ENCODE measurements around the gene UAP1L1.

The UAP1L1 gene

DNA sequence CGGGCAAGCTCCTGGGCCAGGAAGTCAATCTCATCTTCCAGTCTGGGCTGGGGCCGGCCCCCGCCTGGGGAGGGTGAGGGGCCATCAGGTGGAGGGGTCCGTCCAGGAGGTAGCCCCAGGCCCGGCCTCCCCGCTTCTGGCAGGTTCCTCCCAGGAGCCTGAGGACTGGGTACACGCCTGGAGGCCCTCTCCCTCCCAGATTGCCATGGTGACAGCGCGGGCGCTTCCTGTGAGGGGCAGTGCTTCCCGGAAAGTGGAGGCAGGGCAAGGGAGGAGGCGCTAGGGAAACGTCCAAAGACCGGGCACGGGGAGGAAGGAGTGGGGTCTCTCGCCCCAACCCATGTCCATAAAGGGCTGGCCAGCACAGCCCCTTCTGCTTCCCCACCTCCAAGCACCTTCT is 36.2 kb upstream of the UAP1L1 start:
- DNase-seq (ENCODE audit: low read depth): no peak

DNA sequence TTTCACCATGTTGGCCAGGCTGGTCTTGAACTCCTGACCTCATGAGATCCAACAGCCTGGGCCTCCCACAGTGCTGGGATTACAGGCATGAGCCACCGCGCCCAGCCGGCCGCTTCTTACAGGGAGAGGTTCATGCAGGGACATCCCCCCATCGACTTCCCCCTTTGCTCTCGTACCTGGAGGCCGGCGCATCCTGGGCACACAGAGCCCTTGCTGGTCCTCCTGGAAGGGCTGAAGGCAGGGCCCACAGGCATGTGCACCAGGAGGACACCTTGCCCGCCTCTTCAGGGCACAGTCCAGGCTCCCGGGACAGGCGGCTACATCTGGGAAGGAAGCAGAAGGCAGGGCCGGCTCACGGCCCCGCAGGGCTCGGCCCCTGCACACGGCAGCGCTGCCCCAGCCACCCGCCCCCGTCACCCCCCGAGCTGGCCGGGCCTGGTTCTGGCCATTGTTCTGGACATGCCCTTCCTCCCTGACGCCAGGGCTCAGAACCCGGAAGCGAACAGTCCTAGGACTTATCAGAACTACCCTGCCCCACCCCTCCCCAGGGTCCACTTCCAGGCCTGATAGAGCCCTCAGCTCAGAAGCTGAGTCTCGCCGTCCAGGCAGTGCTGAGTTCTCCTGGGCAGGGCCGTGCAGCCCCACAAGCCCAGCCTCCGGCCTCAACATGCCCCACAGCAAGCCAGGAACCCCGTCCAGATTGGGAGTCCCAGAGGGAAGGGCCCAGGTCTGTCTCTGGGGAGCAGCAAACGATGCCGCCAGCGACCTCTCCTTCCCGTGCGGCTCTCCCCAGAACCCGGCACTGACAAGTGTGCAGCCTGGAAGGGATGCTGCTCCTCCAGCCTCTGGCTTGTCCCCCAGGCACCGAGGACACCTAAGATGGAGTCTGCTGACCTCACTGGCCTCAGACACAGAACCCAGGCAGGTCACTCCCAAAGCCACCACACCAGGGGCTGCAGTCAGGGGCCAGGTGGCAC is 34.3 kb upstream of the UAP1L1 start:
- no peak for DNase-seq (ENCODE audit: low read depth)

DNA sequence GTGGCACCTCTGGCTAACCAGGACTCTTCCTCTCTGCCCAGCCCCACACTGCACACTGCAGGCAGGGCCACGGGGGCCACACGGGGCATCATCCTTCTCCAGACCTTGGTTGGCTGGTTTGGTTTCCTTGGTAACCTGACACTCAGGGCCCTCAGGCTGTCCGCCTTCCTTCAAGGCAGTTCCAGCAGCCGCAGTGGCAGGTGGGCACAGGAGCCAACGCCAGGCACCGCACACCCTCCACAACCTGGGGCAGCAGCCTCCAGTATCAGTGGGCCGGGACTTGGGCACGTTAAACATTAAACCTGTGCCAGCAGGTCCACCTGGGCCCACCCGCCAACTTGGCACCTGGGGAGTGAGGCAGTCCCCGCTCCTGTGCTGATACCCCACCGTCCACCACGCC is 33.3 kb upstream of the UAP1L1 start:
- DNase-seq (ENCODE audit: low read depth): no peak

DNA sequence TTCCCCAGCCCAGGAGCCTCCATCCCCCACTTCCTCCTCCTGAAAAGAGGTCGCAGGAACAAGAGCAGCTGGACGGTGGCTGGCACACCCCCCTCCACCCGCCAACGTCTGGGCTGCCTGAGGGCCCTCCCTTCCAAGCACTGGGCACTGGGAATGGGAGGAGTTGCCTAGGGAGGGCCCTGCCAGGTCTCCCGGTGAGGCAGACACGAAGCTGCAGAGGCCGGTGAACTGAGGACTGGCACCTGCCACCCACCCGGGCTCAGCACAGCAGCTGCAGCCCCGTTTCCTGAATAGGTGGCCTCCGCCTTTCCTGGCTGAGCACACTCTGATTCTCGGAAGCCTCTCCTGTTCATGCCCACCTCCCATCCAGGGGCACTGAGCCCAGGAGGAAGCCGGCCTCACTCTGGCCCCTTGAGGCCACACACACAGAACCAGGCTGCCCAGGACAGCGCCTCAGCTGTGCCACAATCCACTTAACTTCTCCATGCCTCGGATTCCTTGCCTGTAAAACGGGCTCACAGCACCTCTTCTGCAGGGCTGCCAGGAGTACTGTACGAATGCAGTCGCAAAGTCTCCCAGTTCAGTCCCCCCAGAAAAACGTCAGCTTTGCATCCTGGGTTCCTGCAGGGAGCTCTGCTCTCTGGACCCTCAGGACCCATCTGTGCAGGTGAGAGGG is 32.7 kb upstream of the UAP1L1 start:
- DNase-seq (ENCODE audit: low read depth): no peak

DNA sequence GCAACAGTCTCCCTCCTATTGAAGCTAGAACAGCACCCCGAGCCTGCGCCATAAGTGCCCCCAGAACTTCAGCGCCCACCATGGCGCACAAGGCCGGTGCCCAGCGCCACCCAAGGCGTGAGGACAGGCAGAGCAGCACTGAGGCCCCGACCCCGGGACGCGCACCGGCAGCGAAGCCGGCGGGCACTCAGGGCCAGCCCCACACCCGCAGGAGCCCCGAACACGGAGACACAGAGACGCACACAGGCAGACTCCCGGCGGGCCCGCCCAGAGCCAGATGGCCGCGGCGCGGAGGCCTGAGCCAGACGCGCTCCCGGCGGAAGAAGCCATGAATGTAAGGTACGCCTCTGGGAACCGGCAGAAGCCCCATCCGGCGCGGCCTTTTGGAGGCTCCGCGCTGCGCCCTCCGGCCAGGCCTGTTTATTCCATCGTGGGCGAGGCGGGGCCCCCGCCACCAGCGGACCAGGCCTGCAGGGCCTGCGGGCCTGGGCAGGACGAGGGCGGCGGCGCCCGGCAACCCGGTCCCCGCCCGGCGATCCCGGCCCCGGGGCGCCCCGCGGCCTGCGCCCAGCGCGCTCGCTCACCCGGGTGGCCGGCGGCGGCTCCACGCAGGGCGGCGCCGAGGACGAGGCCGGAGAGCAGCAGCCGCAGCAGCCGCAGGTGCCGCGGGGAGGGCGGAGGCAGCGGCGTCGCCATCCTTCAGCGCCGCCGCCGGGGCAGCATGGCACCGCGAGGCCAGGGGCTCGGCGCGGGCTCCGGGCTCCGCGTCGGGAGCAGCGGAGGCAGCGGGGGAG is 31.8 kb upstream of the UAP1L1 start:
- DNase-seq (ENCODE audit: low read depth): no peak

DNA sequence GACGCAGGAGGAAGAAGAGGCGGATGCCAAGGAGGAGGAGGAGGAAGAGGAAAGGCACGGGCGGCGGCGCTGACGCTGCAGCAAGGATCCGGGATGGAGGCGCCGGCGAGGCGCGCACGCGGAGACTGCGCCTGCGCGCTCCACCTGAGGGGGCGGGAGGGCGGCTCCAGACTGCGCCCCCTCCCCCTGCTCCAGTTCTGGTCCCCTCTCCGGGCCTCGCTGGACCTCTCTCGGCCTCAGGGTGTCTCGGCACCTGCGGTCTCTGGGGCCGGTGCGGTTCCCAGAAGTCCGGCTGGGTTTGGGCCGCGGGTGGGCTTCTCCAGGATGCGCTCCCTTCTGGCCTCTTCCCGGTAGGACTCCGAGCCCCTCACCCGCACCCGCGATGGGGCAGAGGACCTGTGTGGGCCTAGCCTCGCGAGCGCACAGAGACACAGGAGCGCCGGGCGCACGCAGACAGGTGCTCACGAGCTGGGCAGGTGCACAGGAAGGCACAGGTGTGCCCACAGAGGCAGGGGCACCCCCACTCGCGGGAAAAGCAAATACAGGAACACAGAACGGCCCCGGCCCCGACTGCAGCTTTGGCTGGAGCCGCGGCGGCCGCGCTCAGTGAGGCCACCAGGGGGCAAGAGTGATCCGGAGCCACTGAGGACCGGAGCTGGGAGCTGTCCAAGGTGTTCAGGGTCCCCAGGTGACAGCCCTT is 31.1 kb upstream of the UAP1L1 start, which contains the start of gene NPDC1:
Gene NPDC1 (minus strand): TSS at position 90 of the 700 bp plus-strand sequence. CDS start 188 bp downstream, outside the sequence.
- peak; percentile 57 for DNase-seq (ENCODE audit: low read depth)

DNA sequence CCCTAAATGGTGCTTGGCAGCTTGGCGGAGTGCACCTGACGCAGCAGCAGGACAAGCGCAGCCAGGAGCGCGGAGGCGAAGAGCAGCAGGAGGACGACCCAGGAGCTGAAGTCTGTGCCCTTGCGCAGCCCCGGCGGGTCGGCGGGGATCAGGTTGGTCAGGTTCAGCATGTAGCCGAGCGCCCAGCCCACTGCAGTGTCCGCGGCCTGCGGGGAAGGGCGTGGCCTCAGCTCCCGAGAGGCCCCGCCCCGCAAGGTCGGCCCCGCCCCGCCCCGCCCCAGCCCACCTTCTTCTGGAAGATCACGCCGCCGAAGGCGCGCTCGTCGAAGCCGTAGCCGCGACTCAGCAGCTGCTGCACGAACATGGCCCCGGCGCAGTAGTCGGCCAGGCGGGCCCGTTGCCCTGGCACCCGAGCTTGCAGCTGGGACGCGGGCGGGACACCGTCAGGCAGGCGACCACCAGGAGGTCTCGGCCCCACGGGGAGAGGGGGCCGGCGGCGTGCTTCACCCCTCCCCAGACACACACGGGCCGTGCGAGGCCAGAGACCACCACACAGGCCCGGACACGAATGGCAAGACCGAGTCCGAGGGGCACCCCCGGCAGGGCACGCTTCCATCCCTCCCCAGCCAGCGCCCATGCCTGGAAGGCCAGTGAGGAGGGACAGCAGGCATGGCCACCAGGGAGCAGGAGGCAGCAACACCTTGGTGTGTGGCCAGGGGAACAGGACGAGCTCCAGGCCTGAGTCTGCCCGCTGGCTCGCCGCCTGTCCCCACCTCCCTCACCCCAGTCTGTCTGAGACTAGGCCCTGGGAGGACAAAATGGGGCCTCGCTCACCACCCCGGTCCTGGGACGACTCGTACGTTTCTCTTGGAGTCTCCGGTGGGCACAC is 28.4 kb upstream of the UAP1L1 start:
- no peak for DNase-seq (ENCODE audit: low read depth)

DNA sequence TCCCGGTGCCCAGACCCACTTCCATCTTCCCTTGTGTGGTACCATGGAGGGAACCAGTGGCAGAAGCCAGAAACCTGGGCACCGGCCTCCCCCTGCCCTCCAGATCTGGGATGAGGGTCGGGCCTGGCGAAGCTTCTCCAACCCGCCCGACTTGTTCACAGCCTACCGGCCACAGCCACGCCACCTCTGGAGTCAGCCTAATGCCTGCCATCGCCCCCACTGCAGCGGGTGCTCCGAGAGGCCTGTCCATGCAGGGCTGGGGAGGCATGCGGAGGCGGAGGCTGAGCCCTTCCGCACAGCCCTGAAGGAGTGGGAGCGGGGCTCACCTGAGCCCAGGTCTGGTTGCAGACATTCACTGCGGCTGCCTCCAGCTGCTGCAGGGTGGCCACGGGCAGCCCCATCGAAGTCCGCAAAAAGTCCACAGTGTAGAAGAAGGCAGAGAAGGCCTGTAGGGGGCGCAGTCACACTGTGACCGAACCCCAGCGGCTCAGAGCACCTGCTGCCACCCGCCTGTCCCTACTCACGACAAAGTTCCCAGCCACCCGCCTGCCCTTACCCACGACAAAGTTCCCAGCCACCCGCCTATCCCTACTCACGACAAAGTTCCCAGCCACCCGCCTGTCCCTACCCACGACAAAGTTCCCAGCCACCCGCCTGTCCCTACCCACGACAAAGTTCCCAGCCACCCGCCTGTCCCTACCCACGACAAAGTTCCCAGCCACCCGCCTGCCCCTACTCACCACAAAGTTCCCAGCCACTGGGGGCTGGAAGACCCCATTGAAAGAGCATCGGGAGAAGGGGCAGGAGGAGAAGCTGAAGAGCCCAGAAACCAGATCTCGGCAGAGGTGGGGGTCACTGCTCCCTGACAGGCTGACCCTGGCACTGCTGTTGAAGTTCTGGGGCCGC is 27.5 kb upstream of the UAP1L1 start:
- DNase-seq (ENCODE audit: low read depth): no peak

DNA sequence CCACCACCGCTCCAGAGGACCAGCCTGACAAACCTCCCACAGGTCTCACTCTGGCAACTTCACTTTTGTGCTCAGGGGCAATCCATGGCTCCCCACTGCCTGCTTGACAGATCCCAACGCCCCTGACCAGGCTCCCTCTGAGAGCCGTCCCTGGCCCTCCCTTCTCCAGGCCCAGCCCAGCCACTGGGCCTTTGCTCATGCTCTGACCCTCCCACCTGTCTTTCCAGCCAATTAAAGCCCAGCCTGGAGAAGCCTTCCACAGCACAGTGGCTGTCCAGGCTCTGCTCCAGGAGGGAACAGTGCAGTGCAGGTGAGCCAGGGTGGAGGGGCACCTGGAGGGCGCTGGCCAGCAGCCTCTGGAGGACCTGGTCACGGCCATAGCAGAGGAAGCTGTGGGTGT is 26.7 kb upstream of the UAP1L1 start:
- DNase-seq (ENCODE audit: low read depth): no peak

DNA sequence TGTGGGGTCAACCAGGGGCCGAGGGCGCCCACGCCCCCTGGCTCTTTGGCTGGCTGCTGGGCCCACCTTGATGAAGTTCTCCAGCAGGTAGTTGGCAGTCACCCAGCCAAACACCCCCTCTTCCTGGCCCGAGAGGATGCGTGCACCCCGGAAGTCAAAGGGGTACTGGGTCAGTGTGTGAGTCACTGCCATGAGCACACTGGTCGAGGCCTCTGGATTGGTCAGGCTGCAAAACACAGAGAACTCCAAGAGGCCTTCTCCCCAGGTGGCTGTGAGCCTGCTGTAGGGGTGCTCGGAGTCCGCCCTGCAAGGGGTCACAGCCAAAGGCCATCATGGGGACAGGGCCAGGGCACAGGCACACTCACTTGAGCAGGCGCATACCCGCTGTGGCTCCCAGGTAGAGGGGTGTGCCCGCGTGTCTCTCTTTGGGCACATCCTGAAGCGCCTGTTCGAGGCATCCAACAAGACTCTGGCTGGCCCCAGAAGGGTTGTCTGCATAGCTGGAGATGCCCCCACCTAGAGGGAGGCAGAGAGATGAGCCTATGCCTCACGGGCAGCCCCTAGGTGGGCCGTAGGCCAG is 26.1 kb upstream of the UAP1L1 start:
- DNase-seq (ENCODE audit: low read depth): no peak

DNA sequence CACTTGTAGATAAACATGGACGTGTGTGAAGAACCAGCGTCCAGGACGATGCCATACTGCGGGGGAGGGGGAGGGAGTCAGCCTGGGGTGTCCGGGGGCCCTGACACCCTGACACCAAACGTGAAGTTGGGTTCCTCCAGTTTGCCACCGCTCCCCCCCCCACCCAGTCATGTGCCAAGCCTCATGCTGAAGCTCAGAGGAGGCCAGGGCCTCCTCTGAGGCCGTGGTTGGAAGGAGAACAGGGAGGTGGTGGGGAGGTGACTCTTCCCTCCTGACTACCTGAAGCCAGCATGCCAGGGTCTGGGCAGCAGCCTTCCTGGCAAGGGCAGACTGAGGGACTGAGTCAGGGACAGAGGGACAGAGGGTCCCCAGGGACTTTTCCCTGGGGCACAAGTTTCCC is 25.0 kb upstream of the UAP1L1 start:
- no peak for DNase-seq (ENCODE audit: low read depth)

DNA sequence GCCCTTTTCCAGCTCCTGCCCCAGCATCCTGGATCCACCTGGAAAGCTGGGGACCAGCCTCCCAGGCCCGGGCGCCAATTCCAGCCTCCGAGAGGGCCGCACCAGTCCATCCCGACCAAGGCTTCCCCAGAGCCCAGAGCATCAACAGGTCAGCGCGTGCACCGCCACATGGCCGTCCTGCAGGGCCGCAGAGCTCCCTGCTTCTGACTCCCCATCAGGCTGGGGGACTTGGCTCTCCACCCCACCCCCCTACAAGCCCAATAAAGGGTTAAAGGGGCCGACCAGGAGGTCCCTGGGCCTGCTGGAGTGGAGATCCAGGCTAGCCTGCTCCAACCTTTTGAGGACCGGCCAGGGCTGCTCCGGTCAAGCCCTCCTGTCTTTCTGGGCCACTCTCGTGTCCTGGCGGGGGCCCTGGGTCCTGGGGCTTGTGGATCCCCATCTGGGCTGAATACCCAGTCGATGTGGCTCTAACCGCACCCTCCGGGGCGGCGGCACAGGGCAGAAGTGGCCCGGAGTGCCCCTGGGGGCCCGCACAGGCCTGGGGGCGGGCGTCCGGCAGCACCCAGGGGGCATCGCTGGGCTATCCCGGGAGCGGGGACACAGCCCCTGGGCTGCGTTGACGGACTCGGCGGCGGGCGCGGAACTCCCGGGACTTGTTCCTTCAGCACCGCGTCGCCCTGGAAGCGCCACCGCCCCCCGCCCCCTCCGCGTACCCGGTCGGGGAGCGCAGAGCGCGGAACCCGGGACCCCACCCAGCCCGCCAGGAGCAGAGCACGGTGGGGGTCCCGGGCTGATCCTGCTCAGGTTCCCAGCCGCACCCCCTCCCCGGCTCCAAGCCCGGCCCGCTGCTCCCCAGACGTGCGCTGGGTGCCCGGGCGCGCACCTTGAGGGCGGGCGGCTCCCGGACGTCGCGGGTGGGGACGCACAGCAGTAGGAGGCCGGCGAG is 24.0 kb upstream of the UAP1L1 start:
- no peak for DNase-seq (ENCODE audit: low read depth)

DNA sequence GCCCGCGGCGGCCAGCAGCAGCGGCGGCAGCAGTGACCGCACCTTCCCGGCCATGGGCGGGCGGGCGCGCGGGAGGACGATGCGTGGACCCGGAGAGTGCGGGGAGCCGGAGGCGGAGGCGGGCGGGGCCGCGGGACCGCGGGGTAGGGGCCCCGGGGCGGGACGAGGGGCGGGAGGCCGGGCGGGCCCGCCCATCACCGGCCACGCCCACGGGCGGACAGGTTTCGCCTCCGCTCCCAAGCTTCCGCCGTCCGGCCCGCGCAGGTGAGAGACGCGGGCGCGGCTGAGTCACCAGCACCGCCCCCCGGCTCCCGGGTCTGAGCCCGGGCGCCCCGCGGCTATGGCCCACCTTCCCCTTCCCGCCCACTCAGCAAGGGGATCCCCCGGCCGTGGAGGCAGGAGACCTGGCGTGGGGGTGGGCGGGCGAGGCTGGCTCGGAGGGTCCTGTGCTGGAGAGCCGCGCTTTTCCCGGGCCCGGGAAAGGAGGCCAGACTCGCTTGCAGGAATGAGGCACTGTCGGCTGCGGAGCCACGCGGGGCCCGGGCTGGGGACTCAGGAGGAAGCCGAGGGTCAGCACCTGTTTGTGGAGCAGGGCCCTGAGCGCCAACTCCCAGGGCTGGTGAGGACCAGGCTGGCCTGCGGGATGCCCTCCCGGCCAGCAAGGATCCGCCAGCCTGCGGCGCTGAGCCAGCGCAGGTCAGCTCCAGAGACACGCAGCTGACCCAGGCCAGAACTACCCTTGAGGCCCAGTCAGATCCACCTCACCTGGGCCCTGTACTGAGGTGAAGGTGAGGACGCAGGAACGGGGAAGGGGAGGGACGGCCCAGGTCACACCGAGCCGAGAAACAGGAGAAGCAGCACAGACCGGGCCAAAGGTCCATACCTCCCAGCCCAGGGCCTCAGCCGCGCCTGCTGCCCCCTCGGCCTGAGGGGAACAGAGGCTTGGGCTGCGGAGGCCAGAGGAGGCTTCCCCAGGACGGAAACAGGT is 23.1 kb upstream of the UAP1L1 start, which contains the start of gene ENTPD2:
Gene ENTPD2 (minus strand): TSS at position 118 of the 988 bp plus-strand sequence. CDS start 64 bp downstream, at position 54.
- DNase-seq (ENCODE audit: low read depth): peak; percentile 42

DNA sequence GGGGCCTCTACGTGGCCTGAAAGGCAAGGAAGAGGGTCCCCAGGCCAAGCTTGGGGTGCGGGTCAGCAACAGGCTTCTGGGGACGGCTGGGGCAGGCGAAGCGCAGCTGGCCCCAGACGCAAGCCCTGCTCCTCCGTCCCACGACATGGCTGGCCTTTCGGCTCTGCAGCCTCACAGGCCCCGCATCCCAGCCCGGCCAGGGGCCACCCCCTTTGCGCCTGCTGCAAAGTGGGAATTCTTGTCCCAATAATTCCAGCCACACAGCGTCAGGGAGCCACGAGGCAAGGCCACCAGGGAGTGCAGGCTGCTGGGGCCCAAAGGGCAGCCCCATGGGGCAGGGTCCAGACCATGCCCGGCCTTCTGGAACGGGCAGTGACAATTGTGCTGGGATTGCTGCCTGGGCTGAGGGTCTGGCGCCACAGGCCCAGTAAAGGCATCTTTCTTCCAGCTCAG is 22.4 kb upstream of the UAP1L1 start:
- no peak for DNase-seq (ENCODE audit: low read depth)

DNA sequence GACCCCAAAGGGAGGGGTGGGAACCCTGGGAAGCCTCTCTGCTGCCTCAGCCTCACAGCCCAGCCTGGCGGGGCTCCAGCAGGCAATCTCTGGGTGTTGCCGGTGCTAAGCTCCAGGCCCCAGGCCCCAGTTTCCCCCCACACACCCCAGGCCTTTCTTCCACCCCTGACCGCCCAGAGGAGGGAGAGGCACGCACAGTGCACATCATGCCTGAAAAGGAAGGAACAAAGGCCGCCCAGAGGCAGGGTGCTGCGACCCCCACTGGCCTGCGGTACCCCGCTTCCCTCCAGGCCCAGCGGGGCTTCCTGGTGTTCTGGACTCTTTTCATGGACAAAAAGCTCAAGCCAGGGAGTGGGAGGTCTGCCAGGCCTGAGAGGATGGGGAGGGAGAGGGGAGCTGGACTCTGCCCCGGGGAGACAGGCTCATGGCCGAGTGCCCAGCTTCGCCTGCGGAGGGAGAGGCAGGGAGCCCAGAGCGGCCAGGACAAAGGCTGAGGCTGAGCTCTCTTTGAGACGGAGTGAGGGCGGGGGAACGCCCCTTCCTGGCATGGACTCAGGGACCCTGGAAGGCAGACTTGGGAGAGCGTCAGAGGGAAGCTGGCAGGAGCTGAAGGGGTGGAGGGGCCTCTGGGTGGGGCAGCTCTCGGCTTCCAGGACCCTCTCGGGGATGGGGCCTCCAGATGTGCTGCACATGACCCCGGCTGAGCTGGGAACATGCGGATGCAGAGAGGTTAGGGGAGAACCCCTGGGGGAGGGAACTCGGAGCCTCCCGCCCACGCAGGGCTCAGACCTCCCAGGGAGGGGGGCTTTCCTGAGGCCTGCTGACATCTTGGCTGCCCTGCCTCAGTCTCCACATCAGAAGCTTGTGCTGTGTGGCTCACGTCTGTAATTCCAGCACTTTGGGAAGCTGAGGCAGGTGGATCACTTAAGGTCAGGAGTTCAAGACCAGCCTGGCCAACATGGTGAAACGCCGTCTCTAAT is 21.6 kb upstream of the UAP1L1 start:
- DNase-seq (ENCODE audit: low read depth): no peak
